GM19467 (cell line): Measurements from ENCODE around the gene VAMP4.

ENCODE experiments used
- ATAC-seq: cut with Tn5 transposase; IDR thresholded peaks from one replicate; pipeline ENCODE4 v1.9.1; 2021; ENCODE audit warnings: mild to moderate bottlenecking, moderate library complexity; ENCODE audit not compliant: unreplicated experiment

The VAMP4 gene

GRCh38 chr1:171653796-171654195 is 88.1 kb downstream of the VAMP4 start:
- ATAC-seq, result no peak

- ATAC-seq, result no peak
These were observed 89.5 kb downstream of the VAMP4 start, which contains the start of gene MYOC for GRCh38 chr1:171652234-171652822. Gene MYOC, minus strand, starts transcription at chr1:171652688. Its CDS starts 77 bp downstream, at chr1:171652611.
